ENCODE measurements around the gene SMIM13. TPM values are rescaled to one million over a fixed set of nuclear protein-coding genes. Genes with fewer than 3 reads are reported as not detected.

SMIM13 gene
- total RNA-seq, 1 donor from 2014 or later = 24.2 TPM

GRCh38 chr6:11139051-11139960 is 45.7 kb downstream of the SMIM13 start:
- H3K36me3 ChIP-seq (ENCODE audit: insufficient read depth, low read length) = peaks cover 6% of the 10 kb centered on the region
- Mint-ChIP-seq H3K27ac (ENCODE audit: unreplicated experiment) (no peak overlapping the region), H3K9me3 (ENCODE audit: unreplicated experiment) (no peaks in the 10 kb centered on the region), H3K4me1 (ENCODE audit: low read depth, unreplicated experiment) (peaks cover 36% of the 10 kb centered on the region), H3K27me3 (ENCODE audit: low read depth, unreplicated experiment) (no peaks in the 10 kb centered on the region), H3K4me3 (ENCODE audit: unreplicated experiment) (no peak overlapping the region), H3K36me3 (ENCODE audit: low read depth, unreplicated experiment) (peaks cover 10% of the 10 kb centered on the region)
- no peak for FAIRE-seq
- no peaks in the 10 kb centered on the region for H4K20me1 ChIP-seq (ENCODE audit: insufficient read depth, low read length)
- peaks cover 15% of the 10 kb centered on the region for H3K4me1 ChIP-seq (ENCODE audit: insufficient read depth, low read length)
- H3K4me2 ChIP-seq (ENCODE audit: low read length) = no peak overlapping the region
- H3K4me3 ChIP-seq (ENCODE audit: insufficient read depth, low read depth, low read length) = no peak overlapping the region
- peak; percentile 47 for DNase-seq (ENCODE audit: low read depth)
- H2AFZ ChIP-seq (ENCODE audit: low read depth, low read length) = no peak overlapping the region
- no peak for TF ChIP-seq EZH2 (IDR thresholded peaks at IDR 0.05; ENCODE audit: insufficient read depth, low read length)
- no peak for TF ChIP-seq CTCF (IDR thresholded peaks at IDR 0.05; ENCODE audit: insufficient read depth, low read depth, low read length)
- no peak overlapping the region for H3K27ac ChIP-seq (ENCODE audit: low read depth, low read length)
- H3K79me2 ChIP-seq (ENCODE audit: insufficient read depth, low read length) = no peaks in the 10 kb centered on the region
- H3K9me3 ChIP-seq (ENCODE audit: insufficient read depth, low read depth, low read length) = no peaks in the 10 kb centered on the region
- no peak overlapping the region for H3K9ac ChIP-seq (ENCODE audit: low read length)
- no peaks in the 10 kb centered on the region for H3K27me3 ChIP-seq (ENCODE audit: insufficient read depth, low read length)

- H3K4me1 Mint-ChIP-seq (ENCODE audit: low read depth, unreplicated experiment) = peaks cover 36% of the 10 kb centered on the region
- H3K4me3 Mint-ChIP-seq (ENCODE audit: unreplicated experiment) = no peak overlapping the region
- peaks cover 15% of the 10 kb centered on the region for H3K4me1 ChIP-seq (ENCODE audit: insufficient read depth, low read length)
- no peak for TF ChIP-seq CTCF (IDR thresholded peaks at IDR 0.05; ENCODE audit: insufficient read depth, low read depth, low read length)
- TF ChIP-seq EZH2 (IDR thresholded peaks at IDR 0.05; ENCODE audit: insufficient read depth, low read length) = no peak
- no peak overlapping the region for H3K27ac Mint-ChIP-seq (ENCODE audit: unreplicated experiment)
- H3K27me3 Mint-ChIP-seq (ENCODE audit: low read depth, unreplicated experiment) = no peaks in the 10 kb centered on the region
- FAIRE-seq (no peak), DNase-seq (ENCODE audit: low read depth) (no peak)
- no peak overlapping the region for H3K9ac ChIP-seq (ENCODE audit: low read length)
- no peaks in the 10 kb centered on the region for H3K9me3 ChIP-seq (ENCODE audit: insufficient read depth, low read depth, low read length)
- H3K27me3 ChIP-seq (ENCODE audit: insufficient read depth, low read length) = no peaks in the 10 kb centered on the region
- H3K27ac ChIP-seq (ENCODE audit: low read depth, low read length) = no peak overlapping the region
- no peaks in the 10 kb centered on the region for H3K9me3 Mint-ChIP-seq (ENCODE audit: unreplicated experiment)
- no peaks in the 10 kb centered on the region for H4K20me1 ChIP-seq (ENCODE audit: insufficient read depth, low read length)
- no peaks in the 10 kb centered on the region for H3K79me2 ChIP-seq (ENCODE audit: insufficient read depth, low read length)
- H3K36me3 ChIP-seq (ENCODE audit: insufficient read depth, low read length) = peaks cover 4% of the 10 kb centered on the region
- H2AFZ ChIP-seq (ENCODE audit: low read depth, low read length) = no peak overlapping the region
- H3K4me3 ChIP-seq (ENCODE audit: insufficient read depth, low read depth, low read length) = no peak overlapping the region
- no peak overlapping the region for H3K4me2 ChIP-seq (ENCODE audit: low read length)
- peaks cover 5% of the 10 kb centered on the region for H3K36me3 Mint-ChIP-seq (ENCODE audit: low read depth, unreplicated experiment)
Measured at GRCh38 chr6:11140056-11140455, 46.4 kb downstream of the SMIM13 start.

GRCh38 chr6:11141295-11141694 is 47.7 kb downstream of the SMIM13 start:
- Mint-ChIP-seq H3K4me3 (ENCODE audit: unreplicated experiment) (no peak overlapping the region), H3K36me3 (ENCODE audit: low read depth, unreplicated experiment) (no peaks in the 10 kb centered on the region), H3K27me3 (ENCODE audit: low read depth, unreplicated experiment) (no peaks in the 10 kb centered on the region), H3K9me3 (ENCODE audit: unreplicated experiment) (no peaks in the 10 kb centered on the region), H3K4me1 (ENCODE audit: low read depth, unreplicated experiment) (peaks cover 34% of the 10 kb centered on the region), H3K27ac (ENCODE audit: unreplicated experiment) (no peak overlapping the region)
- no peaks in the 10 kb centered on the region for H3K36me3 ChIP-seq (ENCODE audit: insufficient read depth, low read length)
- DNase-seq (ENCODE audit: low read depth) (no peak), FAIRE-seq (no peak)
- no peak overlapping the region for H2AFZ ChIP-seq (ENCODE audit: low read depth, low read length)
- H3K27ac ChIP-seq (ENCODE audit: low read depth, low read length) = no peak overlapping the region
- no peaks in the 10 kb centered on the region for H3K27me3 ChIP-seq (ENCODE audit: insufficient read depth, low read length)
- no peaks in the 10 kb centered on the region for H3K9me3 ChIP-seq (ENCODE audit: insufficient read depth, low read depth, low read length)
- no peak overlapping the region for H3K4me3 ChIP-seq (ENCODE audit: insufficient read depth, low read depth, low read length)
- peaks cover 15% of the 10 kb centered on the region for H3K4me1 ChIP-seq (ENCODE audit: insufficient read depth, low read length)
- H4K20me1 ChIP-seq (ENCODE audit: insufficient read depth, low read length) = no peaks in the 10 kb centered on the region
- TF ChIP-seq EZH2 (IDR thresholded peaks at IDR 0.05; ENCODE audit: insufficient read depth, low read length) = no peak
- no peak overlapping the region for H3K4me2 ChIP-seq (ENCODE audit: low read length)
- H3K79me2 ChIP-seq (ENCODE audit: insufficient read depth, low read length) = no peaks in the 10 kb centered on the region
- no peak overlapping the region for H3K9ac ChIP-seq (ENCODE audit: low read length)
